GM18499 (cell line): ENCODE results near the gene SLC12A7.
"Not testable (repeated sequence)": the region's sequence is repeated elsewhere in the genome, so short reads cannot be mapped to it uniquely, and the experiment has no call there.

Experiments used
- ATAC-seq: cut with Tn5 transposase; IDR thresholded peaks from one replicate; pipeline ENCODE4 v1.9.1; 2021; ENCODE audit warnings: moderate number of reproducible peaks; ENCODE audit not compliant: insufficient read depth, unreplicated experiment

SLC12A7 gene

GRCh38 chr5:1068204-1068894 is 43.5 kb downstream of the SLC12A7 start:
- no peak for ATAC-seq

GRCh38 chr5:1067141-1068121 is 44.4 kb downstream of the SLC12A7 start:
- ATAC-seq = no peak

GRCh38 chr5:1066676-1067075 is 45.2 kb downstream of the SLC12A7 start:
- no peak for ATAC-seq

- ATAC-seq = no peak
These were observed 45.8 kb downstream of the SLC12A7 start for GRCh38 chr5:1065891-1066650.

- ATAC-seq = no peak
These were observed 46.6 kb downstream of the SLC12A7 start for GRCh38 chr5:1065143-1065750.

- ATAC-seq = no peak
These were observed 47.3 kb downstream of the SLC12A7 start for GRCh38 chr5:1064383-1065142.

DNA sequence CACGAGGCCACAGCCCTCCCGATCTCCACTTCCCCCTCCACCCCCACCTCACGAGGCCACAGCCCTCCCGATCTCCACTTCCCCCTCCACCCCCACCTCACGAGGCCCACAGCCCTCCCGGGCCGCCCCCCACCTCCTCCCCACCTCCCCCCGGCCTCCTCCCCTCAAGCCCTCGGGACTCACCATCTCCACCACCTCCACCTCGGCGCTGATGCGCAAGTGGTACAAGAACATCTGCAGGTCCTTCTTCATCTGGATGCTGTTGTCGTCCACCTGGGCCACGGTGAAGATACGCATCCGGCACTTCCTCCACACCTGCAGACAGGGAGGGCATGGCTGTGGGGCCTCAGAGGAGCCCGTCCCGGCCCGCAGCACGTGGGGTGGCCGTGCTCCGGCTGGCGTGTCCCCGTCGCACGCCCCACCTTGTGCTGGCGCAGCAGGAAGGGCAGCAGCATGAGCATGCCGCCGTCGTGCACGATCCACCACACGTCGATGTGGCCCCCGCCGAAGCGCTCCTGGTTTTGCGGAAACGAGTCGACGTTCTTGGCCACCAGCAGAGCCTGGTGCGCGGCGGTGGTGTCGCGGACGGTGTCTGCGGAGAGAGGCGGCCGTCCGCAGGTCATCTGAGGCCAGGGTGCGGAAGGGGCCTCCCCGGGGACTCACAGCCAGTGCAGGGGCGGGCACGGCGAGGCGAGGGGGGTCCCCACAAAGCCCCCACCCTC is 48.0 kb downstream of the SLC12A7 start:
- no peak for ATAC-seq

- ATAC-seq = no peak
These were observed 48.9 kb downstream of the SLC12A7 start for GRCh38 chr5:1062761-1063568.

DNA sequence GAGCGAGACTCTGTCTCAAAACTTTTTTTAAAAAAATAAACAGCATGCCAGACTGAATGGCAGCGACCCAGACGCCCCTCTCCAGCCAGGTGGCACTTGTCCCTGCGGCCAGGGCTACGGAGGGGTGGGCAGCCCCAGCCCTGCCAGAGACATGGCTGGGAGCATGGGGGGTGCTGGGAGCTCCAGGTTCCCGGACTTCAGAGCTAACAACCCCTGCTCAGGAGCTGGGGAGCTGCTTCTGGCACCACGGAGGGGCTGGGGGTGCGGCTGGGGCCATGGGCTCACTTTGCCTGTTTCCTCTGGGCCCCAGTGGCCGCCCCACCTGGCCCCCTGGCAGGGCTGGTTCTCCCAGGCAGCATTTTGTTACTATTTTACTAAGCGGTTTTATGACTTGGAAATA is 49.9 kb downstream of the SLC12A7 start:
- ATAC-seq = no peak

- ATAC-seq = not testable (repeated sequence)
These were observed 50.6 kb downstream of the SLC12A7 start for GRCh38 chr5:1061292-1061691.

- ATAC-seq = no peak
These were observed 51.3 kb downstream of the SLC12A7 start for GRCh38 chr5:1060535-1060981.

- no peak for ATAC-seq
These were observed 52.0 kb downstream of the SLC12A7 start for GRCh38 chr5:1059884-1060263.

DNA sequence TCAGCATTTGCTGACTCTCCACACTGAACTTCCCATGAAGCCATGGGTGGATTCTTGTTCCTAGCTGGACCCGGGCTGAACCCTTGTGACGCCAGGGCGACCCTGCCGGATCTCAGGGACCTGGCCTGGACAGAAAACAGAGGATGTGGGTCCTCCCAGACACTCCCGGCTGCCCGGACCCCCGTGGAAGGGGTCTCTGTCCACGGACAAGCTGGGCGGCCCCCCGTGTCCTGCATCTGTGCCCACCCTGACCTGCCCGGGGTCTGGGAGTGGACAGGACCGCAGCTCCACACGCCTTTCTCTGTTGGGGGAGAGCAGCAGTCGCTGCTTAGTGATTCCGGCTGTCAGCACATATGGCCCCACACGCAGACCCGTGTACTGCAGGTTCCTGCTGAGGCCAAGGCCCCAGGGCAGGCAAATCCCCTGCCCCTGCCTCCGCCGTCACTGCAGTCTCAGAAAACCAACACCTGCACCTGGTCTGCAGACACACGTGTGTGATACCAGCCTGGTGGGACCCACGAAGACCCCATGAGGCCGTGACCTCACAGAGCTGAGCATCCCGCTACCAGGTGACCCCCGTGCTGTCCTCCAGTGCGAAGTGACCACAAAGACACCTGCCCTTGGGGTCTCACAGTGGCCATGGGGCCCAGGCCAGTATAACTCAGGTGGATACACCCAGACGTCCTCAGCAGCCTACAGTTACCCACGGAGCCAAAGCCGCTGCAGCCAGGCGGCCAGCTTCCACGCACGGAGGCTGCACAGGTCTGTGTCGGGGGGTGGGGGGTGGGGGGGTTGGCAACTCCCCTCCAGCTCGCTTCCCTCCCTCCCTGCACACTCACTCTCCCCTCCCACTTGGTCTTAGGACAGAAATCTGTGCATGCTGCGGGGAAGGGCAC is 52.6 kb downstream of the SLC12A7 start:
- ATAC-seq = no peak

DNA sequence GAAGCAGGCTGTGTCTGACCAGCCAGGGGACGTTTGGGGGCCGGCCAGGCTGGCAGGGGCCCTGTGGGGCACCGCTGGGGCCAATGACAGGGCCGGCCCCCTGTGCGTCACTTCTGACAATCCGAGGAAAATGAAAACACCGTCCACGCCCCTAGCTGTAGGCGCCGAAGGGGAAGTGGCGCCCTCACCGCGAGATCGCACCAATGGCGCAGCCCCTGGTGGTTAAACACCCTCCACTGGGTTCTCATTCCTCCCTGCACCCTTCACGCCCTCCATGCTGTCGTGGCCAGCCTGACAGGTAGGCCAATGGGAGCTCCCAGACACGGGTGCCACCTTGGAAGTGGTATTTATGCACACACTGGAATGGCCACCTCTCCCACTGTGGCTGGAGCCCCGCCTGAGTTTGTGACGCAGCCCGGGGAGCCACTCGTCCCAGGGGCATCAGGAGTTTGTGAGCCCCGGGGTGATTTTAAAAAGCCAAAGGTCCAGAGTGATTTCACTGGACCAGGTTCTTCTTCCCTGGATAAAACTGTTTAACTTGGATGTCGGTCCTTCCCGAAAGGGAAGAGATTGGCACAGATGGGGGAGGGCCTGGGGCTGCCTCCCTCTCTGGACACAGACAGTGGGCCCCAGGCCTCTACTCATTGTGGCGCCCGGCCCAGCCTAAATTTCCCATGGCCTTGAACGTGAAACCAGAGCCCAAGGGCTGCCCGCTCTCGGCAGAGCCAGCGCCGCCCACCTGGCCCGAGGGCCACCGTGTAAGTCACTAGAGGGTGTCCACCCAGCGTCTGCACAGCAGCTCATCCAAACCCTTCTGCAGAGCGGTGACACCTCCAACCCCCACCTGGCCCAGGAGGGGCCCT is 53.5 kb downstream of the SLC12A7 start:
- ATAC-seq = no peak

- no peak for ATAC-seq
These were observed 54.3 kb downstream of the SLC12A7 start for GRCh38 chr5:1057485-1058082.
